Activated CD8-positive, alpha-beta memory T cell treated with anti-CD3 and anti-CD28 coated beads, Interleukin-2, amount 50 U/mL, for 24 hours (primary cell): ENCODE data around the gene RHOD.

Experiments
- DNase-seq: peaks from one replicate; pipeline ENCODE4 v3.0.0-alpha.2; 2020; ENCODE audit errors: extremely low read depth

Gene RHOD

GRCh38 chr11:67032830-67033551 lies 23.7 kb upstream of the RHOD start:
- no peak for DNase-seq

GRCh38 chr11:67033661-67034166 lies 22.9 kb upstream of the RHOD start:
- no peak for DNase-seq

- no peak for DNase-seq
Observed at GRCh38 chr11:67034350-67034749, 22.3 kb upstream of the RHOD start.

GRCh38 chr11:67040147-67040546 lies 16.5 kb upstream of the RHOD start:
- DNase-seq = no peak

- DNase-seq = no peak
Observed at GRCh38 chr11:67041602-67042001, 15.0 kb upstream of the RHOD start.

GRCh38 chr11:67043572-67044349 lies 12.9 kb upstream of the RHOD start:
- DNase-seq = no peak

GRCh38 chr11:67044496-67044895 lies 12.2 kb upstream of the RHOD start:
- no peak for DNase-seq

- no peak for DNase-seq
Observed at GRCh38 chr11:67045314-67045713, 11.3 kb upstream of the RHOD start.

- DNase-seq = no peak
Observed at GRCh38 chr11:67048515-67049130, 8.0 kb upstream of the RHOD start.

- DNase-seq = no peak
Observed at GRCh38 chr11:67050139-67050538, 6.5 kb upstream of the RHOD start.

GRCh38 chr11:67051180-67051893 lies 5.3 kb upstream of the RHOD start:
- no peak for DNase-seq

GRCh38 chr11:67051945-67052488 lies 4.6 kb upstream of the RHOD start:
- DNase-seq = no peak

- DNase-seq = no peak
Observed at GRCh38 chr11:67052891-67053290, 3.8 kb upstream of the RHOD start.

GRCh38 chr11:67053896-67054329 lies 2.7 kb upstream of the RHOD start:
- DNase-seq = no peak

- DNase-seq = no peak
Observed at GRCh38 chr11:67054346-67054835, 2.3 kb upstream of the RHOD start.

GRCh38 chr11:67054836-67055523 lies 1.7 kb upstream of the RHOD start:
- DNase-seq = no peak

- DNase-seq = no peak
Observed at GRCh38 chr11:67055812-67056211, 835 bp upstream of the RHOD start.

GRCh38 chr11:67057205-67057672 lies 592 bp downstream of the RHOD start:
- no peak for DNase-seq

GRCh38 chr11:67058506-67058905 lies 1.9 kb downstream of the RHOD start:
- DNase-seq = no peak

- no peak for DNase-seq
Observed at GRCh38 chr11:67059671-67060070, 3.0 kb downstream of the RHOD start.

GRCh38 chr11:67060111-67060522 lies 3.5 kb downstream of the RHOD start:
- DNase-seq = no peak
